SK-N-MC (cell line): ENCODE measurements around the gene RAB17.

Experiments
- EZH2 ChIP-seq: fragments of 200-600 bp; sonication (generic); IDR thresholded peaks from one replicate; pipeline ENCODE4 v1.6.1; 2017; ENCODE audit warnings: antibody characterized with exemption
- POLR2AphosphoS5 ChIP-seq: IDR thresholded peaks from 2 replicates; pipeline ENCODE4 v1.6.1; 2012; ENCODE audit warnings: mild to moderate bottlenecking, low read depth, low read length, borderline replicate concordance

GRCh38 chr2:237588044-237588696 is 2.4 kb downstream of the RAB17 start:
- TF ChIP-seq EZH2 (no peak), POLR2AphosphoS5 (no peak)
